HG02973 (cell line): Measurements from ENCODE around the gene AKAP8L.
"Not testable (repeated sequence)": the region's sequence is repeated elsewhere in the genome, so short reads cannot be mapped to it uniquely, and the experiment has no call there.

ENCODE experiments used
- ATAC-seq: cut with Tn5 transposase; IDR thresholded peaks from one replicate; pipeline ENCODE4 v1.9.1; 2021; ENCODE audit warnings: moderate library complexity; ENCODE audit not compliant: unreplicated experiment

AKAP8L gene

DNA sequence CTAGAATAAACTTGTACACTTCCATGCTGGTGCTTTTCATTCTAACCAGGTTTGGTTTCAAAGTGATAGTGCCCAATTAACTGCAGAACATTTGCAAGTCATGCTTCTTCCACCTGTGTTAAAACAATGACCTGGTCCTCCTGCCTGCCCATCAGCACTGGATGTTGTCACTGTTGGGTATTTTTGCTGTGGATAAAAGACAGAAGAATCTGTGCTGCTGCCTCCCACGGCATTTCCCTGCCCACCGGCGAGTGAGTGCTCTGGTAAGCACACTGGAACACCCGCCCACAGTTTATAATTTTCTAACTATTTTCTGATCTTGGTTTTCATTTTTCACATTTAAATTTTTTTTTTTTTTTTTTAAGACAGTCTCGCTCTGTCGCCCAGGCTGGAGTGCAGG, 36.9 kb downstream of the AKAP8L start:
- ATAC-seq: no peak

GRCh38 chr19:15381429-15381828, 37.4 kb downstream of the AKAP8L start:
- no peak for ATAC-seq

DNA sequence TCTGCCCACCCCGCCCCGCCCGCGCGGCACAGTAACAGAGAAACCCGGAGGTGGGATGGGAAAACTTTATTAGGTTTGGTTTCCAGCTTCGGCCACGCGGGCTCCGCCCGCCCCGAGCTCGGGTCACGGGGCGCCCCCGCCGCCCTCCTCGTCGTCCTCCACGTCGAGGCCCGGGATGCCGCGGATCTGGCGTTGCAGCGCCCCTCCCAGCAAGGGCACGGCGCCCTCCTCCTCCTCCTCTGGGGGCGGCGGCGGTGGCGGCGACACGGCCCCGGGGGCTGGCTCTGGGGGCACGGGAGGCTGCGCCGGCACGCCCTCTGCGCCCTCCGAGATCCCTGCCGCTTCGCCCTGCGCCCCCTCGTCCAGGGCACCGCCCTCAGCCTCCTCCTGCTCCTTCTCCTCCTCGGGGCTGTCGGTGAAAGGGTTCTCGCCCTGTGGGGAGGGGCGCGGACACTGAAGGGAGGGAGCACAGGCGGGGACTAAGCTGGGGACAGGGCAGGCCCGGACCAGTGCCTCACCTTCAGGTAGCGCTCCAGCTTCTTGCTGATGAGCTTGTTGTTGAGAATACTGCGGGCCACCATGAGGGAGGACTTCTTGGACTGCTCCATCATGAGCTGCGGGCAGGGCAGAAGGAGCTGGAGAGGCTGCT, 38.7 kb downstream of the AKAP8L start:
- ATAC-seq: peak; percentile 19

DNA sequence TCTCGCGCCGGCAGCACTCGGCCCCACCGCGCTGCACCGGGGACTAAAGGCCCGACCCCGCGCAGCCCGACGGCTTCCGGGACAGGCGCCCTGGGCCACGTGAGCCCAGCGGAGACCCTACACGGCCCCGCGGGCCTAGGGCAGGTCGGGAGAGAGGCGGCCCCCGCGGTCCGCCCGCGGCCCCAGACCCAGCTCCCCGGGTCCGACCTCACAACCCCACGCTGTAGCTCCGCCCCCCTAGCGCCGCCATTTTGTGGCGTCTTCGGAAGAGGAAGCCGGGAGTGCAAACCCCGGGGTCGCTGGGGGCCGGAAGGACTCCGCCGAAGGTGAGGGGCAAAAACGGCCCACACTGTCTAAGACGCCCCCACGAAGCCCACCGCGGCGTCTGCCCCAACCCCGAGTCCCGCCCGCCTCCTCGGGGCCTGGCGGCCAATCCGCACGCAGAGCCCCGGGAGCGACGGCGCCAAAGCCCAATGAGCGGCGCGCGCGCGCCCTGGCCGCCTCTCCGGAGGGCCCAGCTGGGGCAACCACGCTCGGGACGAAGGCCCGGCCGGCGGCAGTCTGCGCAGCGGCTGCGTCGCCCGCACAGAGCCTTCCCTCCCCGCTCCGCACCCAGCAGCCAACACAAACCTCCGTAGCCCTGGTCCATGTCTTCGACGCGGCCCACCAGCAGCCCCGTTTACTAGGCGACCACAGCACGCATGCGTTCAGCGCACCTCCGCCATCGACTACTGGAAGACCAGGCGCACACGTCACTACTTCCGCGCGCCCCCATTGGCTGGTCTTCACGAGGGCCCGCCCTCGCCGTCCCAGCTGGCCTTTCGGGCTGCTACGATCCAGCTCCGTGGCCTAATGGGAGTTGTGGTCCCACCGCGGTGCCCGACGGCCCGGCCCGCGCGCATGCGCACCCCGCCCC, 39.4 kb downstream of the AKAP8L start, which contains the start of gene AKAP8:
Gene AKAP8 (minus strand): TSS at position 705 of the 916 bp plus-strand sequence. CDS start 56 bp downstream, at position 649.
- peak; percentile 79 for ATAC-seq

DNA sequence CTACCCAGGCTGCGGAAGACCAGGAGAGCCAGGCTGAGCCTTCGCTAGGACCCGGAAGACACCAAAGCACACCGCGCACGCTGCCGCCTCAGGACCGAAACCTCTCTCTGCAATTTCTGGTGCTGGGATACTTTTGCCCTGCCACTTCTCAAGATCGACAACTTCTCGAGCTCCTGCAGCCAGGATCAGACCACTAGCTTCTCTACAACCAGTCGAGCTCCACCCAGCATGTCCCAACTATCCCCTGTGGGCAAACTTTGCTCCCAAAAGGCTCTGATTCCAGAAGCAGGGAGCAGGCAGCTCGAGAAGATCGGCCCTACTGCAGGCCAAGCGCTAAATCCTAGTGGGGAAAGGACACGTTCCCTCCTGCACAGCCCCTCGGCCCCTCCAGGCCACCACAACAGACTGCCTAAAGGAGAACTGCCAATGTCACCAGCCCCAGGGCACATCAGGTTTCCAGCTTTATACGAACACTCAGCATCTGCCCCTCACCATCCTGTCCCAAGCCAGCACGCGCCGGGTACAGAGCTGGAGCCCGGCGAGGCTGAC, 40.2 kb downstream of the AKAP8L start:
- ATAC-seq: no peak

DNA sequence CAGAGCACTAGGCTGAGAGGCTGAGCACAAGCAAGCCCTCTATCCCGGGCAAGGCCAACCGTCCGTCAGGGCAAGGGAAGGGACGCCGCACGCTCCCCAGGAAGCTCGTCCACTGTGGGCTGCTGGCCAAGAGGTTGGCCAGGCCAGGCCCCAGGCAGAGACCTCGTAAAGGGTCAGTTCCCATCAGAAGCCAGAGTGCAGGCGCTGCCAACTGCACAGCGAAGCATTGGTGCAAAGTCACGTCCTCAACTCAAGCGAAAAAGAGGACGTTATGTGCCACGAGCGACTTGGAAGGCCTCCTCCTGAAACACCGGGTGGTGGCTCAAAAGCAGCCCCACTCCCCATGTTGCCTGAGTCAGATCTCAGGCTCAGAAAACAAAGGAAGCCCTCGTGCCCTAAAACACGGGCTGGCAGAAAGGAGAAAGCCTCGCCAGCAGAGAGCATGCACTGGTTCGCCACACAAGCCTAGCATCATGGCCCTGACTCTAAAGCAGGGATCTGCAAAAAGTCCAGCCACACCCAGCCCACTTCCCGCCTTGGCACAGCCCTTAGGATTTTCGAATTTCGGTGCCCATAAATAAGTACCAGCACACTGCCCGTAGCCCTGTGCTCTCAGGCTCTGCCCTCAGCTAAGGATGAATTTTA, 43.9 kb downstream of the AKAP8L start:
- ATAC-seq: no peak

DNA sequence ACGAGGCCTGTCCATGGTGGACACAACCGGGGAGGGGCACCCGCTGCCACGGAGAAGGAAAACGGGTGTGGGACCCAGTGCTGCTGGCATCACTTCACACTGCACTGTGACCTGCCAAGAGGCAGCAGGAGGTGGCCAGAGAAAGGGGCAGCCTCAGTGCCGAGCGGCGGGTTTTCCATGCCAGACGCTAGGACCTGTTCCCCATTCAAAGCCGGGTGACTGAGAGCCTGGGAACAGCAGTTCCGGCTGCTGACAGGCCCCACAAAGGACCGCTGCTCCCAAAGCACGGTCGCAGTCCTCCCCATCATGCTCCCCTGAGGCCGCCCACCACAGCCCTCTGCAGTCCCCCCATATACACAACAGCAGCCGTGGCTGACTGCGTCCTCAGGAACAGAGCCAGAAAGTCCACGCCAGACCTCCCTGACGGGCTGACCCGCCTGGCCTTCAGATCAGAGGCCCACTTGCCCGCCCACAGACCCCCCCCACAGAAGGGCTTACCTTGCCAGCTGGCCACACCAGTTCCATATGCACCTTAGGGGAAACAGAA, 44.6 kb downstream of the AKAP8L start:
- ATAC-seq: no peak

GRCh38 chr19:15373644-15374043, 45.1 kb downstream of the AKAP8L start:
- ATAC-seq: no peak

DNA sequence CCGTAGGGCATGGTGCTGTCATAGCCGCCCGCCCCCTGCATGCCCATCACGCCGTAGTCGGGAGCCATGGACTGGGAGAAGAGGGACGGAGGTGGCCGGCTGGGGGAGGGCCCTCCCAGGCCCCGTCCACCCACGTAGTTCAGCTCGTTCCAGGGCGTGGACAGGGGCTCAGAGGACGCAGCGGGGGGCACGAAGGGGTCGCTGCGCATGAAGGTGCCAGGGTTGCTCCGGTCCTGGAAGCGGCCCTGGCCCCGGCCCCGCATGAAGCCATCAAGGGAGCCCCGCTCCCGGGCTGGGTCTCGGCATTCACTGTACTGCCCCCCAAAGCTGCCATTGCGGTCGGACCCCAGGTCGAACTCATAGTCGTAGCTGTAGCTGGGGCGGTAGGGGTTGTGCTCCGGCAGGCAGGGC, 45.9 kb downstream of the AKAP8L start:
- ATAC-seq: no peak

GRCh38 chr19:15372470-15372869, 46.3 kb downstream of the AKAP8L start:
- ATAC-seq: no peak

GRCh38 chr19:15371786-15372380, 46.9 kb downstream of the AKAP8L start:
- no peak for ATAC-seq

GRCh38 chr19:15371119-15371518, 47.7 kb downstream of the AKAP8L start:
- no peak for ATAC-seq

DNA sequence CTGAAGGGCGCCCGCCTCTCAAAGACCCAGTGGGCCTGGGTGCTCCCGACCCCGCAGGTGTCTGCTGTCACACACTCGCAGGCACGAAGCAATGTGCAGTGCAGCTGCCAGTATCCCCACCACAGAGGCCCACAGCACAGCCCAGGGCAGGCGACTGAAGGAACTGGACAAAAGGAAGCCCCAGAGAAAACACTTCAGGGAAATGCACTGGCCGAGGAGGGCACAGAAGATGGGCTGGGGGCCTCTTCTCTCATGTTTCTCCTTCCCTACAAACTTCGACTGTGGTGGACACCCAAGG, 49.2 kb downstream of the AKAP8L start:
- no peak for ATAC-seq

- ATAC-seq: no peak
Measured at GRCh38 chr19:15368798-15369593, 49.8 kb downstream of the AKAP8L start.

- no peak for ATAC-seq
Measured at GRCh38 chr19:15368051-15368632, 50.6 kb downstream of the AKAP8L start.

GRCh38 chr19:15367439-15367838, 51.3 kb downstream of the AKAP8L start:
- no peak for ATAC-seq

- ATAC-seq: no peak
Measured at GRCh38 chr19:15365264-15365663, 53.5 kb downstream of the AKAP8L start.

DNA sequence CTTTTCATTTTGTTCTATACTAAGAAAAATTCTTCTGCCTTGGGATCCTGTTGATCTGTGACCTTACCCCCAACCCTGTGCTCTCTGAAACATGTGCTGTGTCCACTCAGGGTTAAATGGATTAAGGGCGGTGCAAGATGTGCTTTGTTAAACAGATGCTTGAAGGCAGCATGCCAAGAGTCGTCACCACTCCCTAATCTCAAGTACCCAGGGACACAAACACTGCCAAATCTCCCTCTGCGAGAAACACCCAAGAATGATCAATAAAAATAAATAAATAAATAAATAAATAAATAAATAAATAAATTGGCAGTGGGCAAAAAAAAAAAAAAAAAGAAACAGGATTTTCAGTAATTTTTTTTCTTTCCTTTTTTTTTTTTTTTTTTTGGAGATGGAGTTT, 55.0 kb downstream of the AKAP8L start:
- ATAC-seq: not testable (repeated sequence)

DNA sequence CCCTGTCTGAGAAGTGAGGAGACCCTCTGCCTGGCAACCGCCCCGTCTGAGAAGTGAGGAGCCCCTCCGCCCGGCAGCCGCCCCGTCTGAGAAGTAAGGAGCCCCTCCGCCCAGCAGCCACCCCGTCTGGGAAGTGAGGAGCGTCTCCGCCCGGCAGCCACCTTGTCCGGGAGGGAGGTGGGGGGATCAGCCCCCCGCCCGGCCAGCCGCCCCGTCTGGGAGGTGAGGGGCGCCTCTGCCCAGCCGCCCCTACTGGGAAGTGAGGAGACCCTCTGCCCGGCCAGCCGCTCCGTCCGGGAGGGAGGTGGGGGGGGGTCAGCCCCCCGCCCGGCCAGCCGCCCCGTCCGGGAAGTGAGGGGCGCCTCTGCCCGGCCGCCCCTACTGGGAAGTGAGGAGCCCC, 55.7 kb downstream of the AKAP8L start:
- not testable (repeated sequence) for ATAC-seq

- ATAC-seq: not testable (repeated sequence)
Measured at GRCh38 chr19:15360015-15360414, 58.8 kb downstream of the AKAP8L start.
